Immature natural killer cell (primary cell): Measurements from ENCODE around the gene MCU. TPM values are rescaled to one million over a fixed set of nuclear protein-coding genes. Genes with fewer than 3 reads are reported as not detected.
"Not testable (repeated sequence)": the region's sequence is repeated elsewhere in the genome, so short reads cannot be mapped to it uniquely, and the experiment has no call there.

Experiments
- DNase-seq, 3 donors: peaks; one replicate each; pipeline ENCODE4 v3.0.0; 2022; ENCODE audit warnings: mixed read lengths in 1 of 3
- H3K27ac Mint-ChIP-seq, 6 donors: one replicate each; pipeline ENCODE4 v1.8.0; 2020; ENCODE audit warnings: mixed read lengths in 6 of 6, mild to moderate bottlenecking in 5 of 6, inconsistent platforms in 4 of 6, moderate library complexity in 3 of 6
- H3K27me3 Mint-ChIP-seq, 3 donors: one replicate each; pipeline ENCODE4 v1.8.0; 2020 to 2021; ENCODE audit warnings: low read depth in 3 of 3, mild to moderate bottlenecking in 3 of 3, mixed read lengths in 3 of 3, moderate library complexity in 3 of 3, inconsistent platforms in 1 of 3
- H3K36me3 Mint-ChIP-seq, 3 donors: one replicate each; pipeline ENCODE4 v1.8.0; 2020; ENCODE audit warnings: mixed read lengths in 3 of 3, inconsistent platforms in 2 of 3, mild to moderate bottlenecking in 2 of 3
- H3K4me1 Mint-ChIP-seq, 2 donors: one replicate each; pipeline ENCODE4 v1.8.0; 2020; ENCODE audit warnings: inconsistent platforms in 2 of 2, mild to moderate bottlenecking in 2 of 2, mixed read lengths in 2 of 2, moderate library complexity in 1 of 2
- H3K4me3 Mint-ChIP-seq, 5 donors: one replicate each; pipeline ENCODE4 v1.8.0; 2020; ENCODE audit warnings: mild to moderate bottlenecking in 5 of 5, mixed read lengths in 5 of 5, inconsistent platforms in 3 of 5, moderate library complexity in 3 of 5
- H3K9me3 Mint-ChIP-seq, 6 donors: one replicate each; pipeline ENCODE4 v1.8.0; 2020; ENCODE audit warnings: mild to moderate bottlenecking in 6 of 6, mixed read lengths in 6 of 6, inconsistent platforms in 4 of 6, moderate library complexity in 3 of 6
- polyA plus RNA-seq, 3 donors: library from polyadenylated mRNA; unstranded; fragments of 300-500 nt; fragmentation: Illumina TruSeq; gene quantifications; one replicate each; pipeline ENCODE4 v1.2.3, GENCODE V29; 2021

MCU gene
- polyA plus RNA-seq, 3 donors from 2014 or later = 9.2 to 11.6 (median 11.5) TPM

GRCh38 chr10:72771195-72771594 lies 79.3 kb downstream of the MCU start:
- not testable (repeated sequence) for DNase-seq, H3K27ac Mint-ChIP-seq, H3K4me3 Mint-ChIP-seq, H3K27me3 Mint-ChIP-seq
- Mint-ChIP-seq H3K9me3 (peaks cover 17 to 47% (median 25%) of the 10 kb centered on the region in 6 donors), H3K36me3 (peaks cover 25 to 61% (median 42%) of the 10 kb centered on the region in 3 donors), H3K4me1 (peaks cover 9 to 25% of the 10 kb centered on the region in 2 donors)

GRCh38 chr10:72772031-72772430 lies 80.1 kb downstream of the MCU start:
- Mint-ChIP-seq H3K27me3 (peaks cover 0 to 2% (median 2%) of the 10 kb centered on the region in 3 donors), H3K4me1 (peaks cover 9 to 25% of the 10 kb centered on the region in 2 donors), H3K36me3 (peaks cover 19 to 56% (median 36%) of the 10 kb centered on the region in 3 donors), H3K27ac (no peak overlapping the region), H3K4me3 (no peak overlapping the region), H3K9me3 (peaks cover 17 to 47% (median 27%) of the 10 kb centered on the region in 6 donors)
- DNase-seq = no peak

- no peak for DNase-seq
- peaks cover 0 to 9% (median 4%) of the 10 kb centered on the region in 3 donors for H3K36me3 Mint-ChIP-seq
- H3K27me3 Mint-ChIP-seq = peaks cover 2 to 3% (median 2%) of the 10 kb centered on the region in 3 donors
- no peaks in the 10 kb centered on the region for H3K4me1 Mint-ChIP-seq
- no peak overlapping the region for H3K27ac Mint-ChIP-seq
- peaks cover 0 to 11% (median 6%) of the 10 kb centered on the region in 6 donors for H3K9me3 Mint-ChIP-seq
- no peak overlapping the region for H3K4me3 Mint-ChIP-seq
These were observed 87.9 kb downstream of the MCU start for GRCh38 chr10:72779874-72780273.

- no peaks in the 10 kb centered on the region for H3K9me3 Mint-ChIP-seq
- H3K27ac Mint-ChIP-seq = no peak overlapping the region
- no peaks in the 10 kb centered on the region for H3K4me1 Mint-ChIP-seq
- no peak for DNase-seq
- H3K27me3 Mint-ChIP-seq = peaks cover 0 to 3% (median 0%) of the 10 kb centered on the region in 3 donors
- H3K36me3 Mint-ChIP-seq = no peaks in the 10 kb centered on the region
- no peak overlapping the region for H3K4me3 Mint-ChIP-seq
These were observed 90.8 kb downstream of the MCU start for GRCh38 chr10:72782649-72783330.

- no peak for DNase-seq
- H3K9me3 Mint-ChIP-seq = no peaks in the 10 kb centered on the region
- no peak overlapping the region for H3K27ac Mint-ChIP-seq
- H3K4me1 Mint-ChIP-seq = no peaks in the 10 kb centered on the region
- peaks cover 0 to 3% (median 0%) of the 10 kb centered on the region in 3 donors for H3K36me3 Mint-ChIP-seq
- no peaks in the 10 kb centered on the region for H3K27me3 Mint-ChIP-seq
- no peak overlapping the region for H3K4me3 Mint-ChIP-seq
These were observed 91.5 kb downstream of the MCU start for GRCh38 chr10:72783410-72783833.

- H3K27me3 Mint-ChIP-seq = no peaks in the 10 kb centered on the region
- H3K9me3 Mint-ChIP-seq = no peaks in the 10 kb centered on the region
- H3K4me3 Mint-ChIP-seq = no peak overlapping the region
- DNase-seq = no peak
- peaks cover 0 to 5% of the 10 kb centered on the region in 2 donors for H3K4me1 Mint-ChIP-seq
- H3K36me3 Mint-ChIP-seq = peaks cover 0 to 3% (median 0%) of the 10 kb centered on the region in 3 donors
- no peak overlapping the region for H3K27ac Mint-ChIP-seq
These were observed 92.8 kb downstream of the MCU start for GRCh38 chr10:72784551-72785351.

- no peaks in the 10 kb centered on the region for H3K9me3 Mint-ChIP-seq
- no peak for DNase-seq
- H3K36me3 Mint-ChIP-seq = peaks cover 0 to 3% (median 0%) of the 10 kb centered on the region in 3 donors
- peaks cover 0 to 12% of the 10 kb centered on the region in 2 donors for H3K4me1 Mint-ChIP-seq
- no peak overlapping the region for H3K4me3 Mint-ChIP-seq
- no peak overlapping the region for H3K27ac Mint-ChIP-seq
- H3K27me3 Mint-ChIP-seq = no peaks in the 10 kb centered on the region
These were observed 93.5 kb downstream of the MCU start for GRCh38 chr10:72785409-72785808.

- Mint-ChIP-seq H3K4me1 (peaks cover 0 to 12% of the 10 kb centered on the region in 2 donors), H3K4me3 (no peak overlapping the region), H3K9me3 (no peaks in the 10 kb centered on the region), H3K36me3 (peaks cover 0 to 3% (median 0%) of the 10 kb centered on the region in 3 donors), H3K27ac (no peak overlapping the region), H3K27me3 (no peaks in the 10 kb centered on the region)
- no peak for DNase-seq
These were observed 98.5 kb downstream of the MCU start for GRCh38 chr10:72790216-72790990.

- Mint-ChIP-seq H3K27ac (no peak overlapping the region), H3K27me3 (no peaks in the 10 kb centered on the region), H3K4me1 (peaks cover 0 to 12% of the 10 kb centered on the region in 2 donors), H3K9me3 (no peaks in the 10 kb centered on the region), H3K4me3 (no peak overlapping the region), H3K36me3 (peaks cover 0 to 3% (median 0%) of the 10 kb centered on the region in 3 donors)
- no peak for DNase-seq
These were observed 100.3 kb downstream of the MCU start for GRCh38 chr10:72792288-72792687.

- Mint-ChIP-seq H3K4me3 (no peak overlapping the region), H3K27me3 (no peaks in the 10 kb centered on the region)
These were observed 101.8 kb downstream of the MCU start for GRCh38 chr10:72793752-72794151.

GRCh38 chr10:72794260-72794659 lies 102.3 kb downstream of the MCU start:
- no peaks in the 10 kb centered on the region for H3K9me3 Mint-ChIP-seq
- no peak overlapping the region for H3K4me3 Mint-ChIP-seq
- no peaks in the 10 kb centered on the region for H3K36me3 Mint-ChIP-seq
- peaks cover 0 to 12% of the 10 kb centered on the region in 2 donors for H3K4me1 Mint-ChIP-seq
- no peak overlapping the region for H3K27ac Mint-ChIP-seq
- no peak for DNase-seq
- no peaks in the 10 kb centered on the region for H3K27me3 Mint-ChIP-seq

More at GRCh38 chr10:72793752-72794151, 101.8 kb downstream of the MCU start:
- peaks cover 0 to 12% of the 10 kb centered on the region in 2 donors for H3K4me1 Mint-ChIP-seq
- H3K9me3 Mint-ChIP-seq = no peaks in the 10 kb centered on the region
- H3K36me3 Mint-ChIP-seq = no peaks in the 10 kb centered on the region
- DNase-seq = no peak
- no peak overlapping the region for H3K27ac Mint-ChIP-seq

- Mint-ChIP-seq H3K27ac (no peak overlapping the region), H3K4me1 (no peaks in the 10 kb centered on the region), H3K36me3 (no peaks in the 10 kb centered on the region), H3K9me3 (no peaks in the 10 kb centered on the region), H3K4me3 (no peak overlapping the region), H3K27me3 (no peaks in the 10 kb centered on the region)
- no peak for DNase-seq
These were observed 104.1 kb downstream of the MCU start for GRCh38 chr10:72796042-72796441.

GRCh38 chr10:72796538-72796937 lies 104.6 kb downstream of the MCU start:
- no peak for DNase-seq
- Mint-ChIP-seq H3K27me3 (no peaks in the 10 kb centered on the region), H3K27ac (no peak overlapping the region), H3K4me3 (no peak overlapping the region), H3K4me1 (no peaks in the 10 kb centered on the region), H3K9me3 (no peaks in the 10 kb centered on the region), H3K36me3 (no peaks in the 10 kb centered on the region)
